ENCODE data around the gene EPHB1.

DNA sequence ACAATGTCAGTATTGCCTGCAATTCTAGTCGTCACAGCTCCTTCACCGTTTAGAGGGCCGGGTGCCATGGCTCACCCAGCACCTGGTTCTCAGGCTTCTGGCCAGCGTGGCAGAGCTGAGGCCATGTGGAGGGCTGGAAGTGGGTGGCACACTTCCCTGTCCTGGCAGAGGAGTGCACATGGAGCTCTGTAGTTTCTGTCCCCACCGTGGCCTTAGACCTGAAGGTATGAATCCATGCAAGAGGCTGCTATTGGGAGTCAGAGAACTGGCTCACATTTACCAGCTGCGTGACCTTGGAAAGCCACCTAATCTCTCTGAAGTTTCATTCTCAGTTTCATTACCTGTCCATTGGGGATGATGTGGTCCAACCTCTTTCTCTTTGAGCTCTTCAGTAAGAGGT is 22.2 kb downstream of the EPHB1 start:
- TF ChIP-seq, protein P1, sequence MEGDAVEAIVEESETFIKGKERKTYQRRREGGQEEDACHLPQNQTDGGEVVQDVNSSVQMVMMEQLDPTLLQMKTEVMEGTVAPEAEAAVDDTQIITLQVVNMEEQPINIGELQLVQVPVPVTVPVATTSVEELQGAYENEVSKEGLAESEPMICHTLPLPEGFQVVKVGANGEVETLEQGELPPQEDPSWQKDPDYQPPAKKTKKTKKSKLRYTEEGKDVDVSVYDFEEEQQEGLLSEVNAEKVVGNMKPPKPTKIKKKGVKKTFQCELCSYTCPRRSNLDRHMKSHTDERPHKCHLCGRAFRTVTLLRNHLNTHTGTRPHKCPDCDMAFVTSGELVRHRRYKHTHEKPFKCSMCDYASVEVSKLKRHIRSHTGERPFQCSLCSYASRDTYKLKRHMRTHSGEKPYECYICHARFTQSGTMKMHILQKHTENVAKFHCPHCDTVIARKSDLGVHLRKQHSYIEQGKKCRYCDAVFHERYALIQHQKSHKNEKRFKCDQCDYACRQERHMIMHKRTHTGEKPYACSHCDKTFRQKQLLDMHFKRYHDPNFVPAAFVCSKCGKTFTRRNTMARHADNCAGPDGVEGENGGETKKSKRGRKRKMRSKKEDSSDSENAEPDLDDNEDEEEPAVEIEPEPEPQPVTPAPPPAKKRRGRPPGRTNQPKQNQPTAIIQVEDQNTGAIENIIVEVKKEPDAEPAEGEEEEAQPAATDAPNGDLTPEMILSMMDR (IDR thresholded peaks at IDR 0.05): no peak
- no peak for TF ChIP-seq POLR2A (IDR thresholded peaks at IDR 0.05)

Data from thyroid gland (tissue), 4 donors.